Measurements from ENCODE around the gene RGSL1.

DNA sequence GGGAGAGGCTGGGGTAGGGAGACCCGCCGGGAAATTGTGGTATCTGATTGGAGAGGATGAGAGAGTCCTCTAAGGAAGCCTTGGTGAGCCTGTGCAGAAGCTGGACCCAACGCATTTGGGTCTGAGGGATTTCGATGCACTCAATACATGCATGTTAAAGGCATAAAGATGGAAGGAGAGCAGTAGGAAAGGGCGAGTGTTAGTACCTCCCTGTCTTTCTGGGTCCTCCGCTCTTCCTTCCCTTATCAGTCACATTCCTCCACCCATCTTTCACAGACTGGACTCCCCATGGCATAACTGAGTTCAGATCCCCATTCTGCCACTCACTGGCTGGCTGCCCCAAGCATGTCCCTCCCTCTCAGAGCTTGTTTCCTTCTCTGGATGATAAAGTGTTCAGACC lies 147.0 kb downstream of the RGSL1 start:
- TF ChIP-seq, protein P1, sequence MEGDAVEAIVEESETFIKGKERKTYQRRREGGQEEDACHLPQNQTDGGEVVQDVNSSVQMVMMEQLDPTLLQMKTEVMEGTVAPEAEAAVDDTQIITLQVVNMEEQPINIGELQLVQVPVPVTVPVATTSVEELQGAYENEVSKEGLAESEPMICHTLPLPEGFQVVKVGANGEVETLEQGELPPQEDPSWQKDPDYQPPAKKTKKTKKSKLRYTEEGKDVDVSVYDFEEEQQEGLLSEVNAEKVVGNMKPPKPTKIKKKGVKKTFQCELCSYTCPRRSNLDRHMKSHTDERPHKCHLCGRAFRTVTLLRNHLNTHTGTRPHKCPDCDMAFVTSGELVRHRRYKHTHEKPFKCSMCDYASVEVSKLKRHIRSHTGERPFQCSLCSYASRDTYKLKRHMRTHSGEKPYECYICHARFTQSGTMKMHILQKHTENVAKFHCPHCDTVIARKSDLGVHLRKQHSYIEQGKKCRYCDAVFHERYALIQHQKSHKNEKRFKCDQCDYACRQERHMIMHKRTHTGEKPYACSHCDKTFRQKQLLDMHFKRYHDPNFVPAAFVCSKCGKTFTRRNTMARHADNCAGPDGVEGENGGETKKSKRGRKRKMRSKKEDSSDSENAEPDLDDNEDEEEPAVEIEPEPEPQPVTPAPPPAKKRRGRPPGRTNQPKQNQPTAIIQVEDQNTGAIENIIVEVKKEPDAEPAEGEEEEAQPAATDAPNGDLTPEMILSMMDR (IDR thresholded peaks at IDR 0.05), result no peak
- TF ChIP-seq POLR2A (IDR thresholded peaks at IDR 0.05) (no peak), POLR2AphosphoS5 (IDR thresholded peaks at IDR 0.05; ENCODE audit: insufficient read depth in 1 of 2, low read depth in 1 of 2) (no peak)

All from vagina (tissue), 2 donors.